GM12878 (cell line): Measurements from ENCODE around the gene ACOT13. TPM values are rescaled to one million over a fixed set of nuclear protein-coding genes. Genes with fewer than 3 reads are reported as not detected.

ENCODE experiments used
- ATAC-seq: fragments of 200-7000 bp; cut with Tn5 transposase; 3 replicates; pipeline ENCODE4 v1.9.1; 2020; ENCODE audit warnings: mild to moderate bottlenecking, moderate library complexity
- BruUV-seq: library from RNA; stranded (reverse); fragments of 400-500 nt; replicated peaks from 2 replicates; lab custom pipeline; 2021; lab: Mats Ljungman, UMichigan
- CTCF ChIA-PET: fragments of 300-600 bp; sonication (Branson Sonifier 250); formaldehyde crosslinking; extraction: SDS; loops from one replicate; lab custom pipeline; 2021; ENCODE audit warnings: inconsistent platforms; lab: Yijun Ruan, JAX
- POLR2A ChIA-PET: fragments of 350-600 bp; formaldehyde crosslinking; extraction: SDS; loops from one replicate; lab custom pipeline; 2021; ENCODE audit warnings: inconsistent platforms; lab: Charles Lee
- RAD21 ChIA-PET: fragments of 300-600 bp; sonication (Branson Sonifier 250); formaldehyde crosslinking; loops from one replicate; lab custom pipeline; 2023; ENCODE audit warnings: antibody characterized with exemption; ENCODE audit not compliant: unreplicated experiment; lab: Charles Lee
- SMC1A ChIA-PET: fragments of 300-600 bp; sonication (Branson Sonifier 250); formaldehyde crosslinking; loops from one replicate; lab custom pipeline; 2023; ENCODE audit not compliant: unreplicated experiment, uncharacterized antibody; lab: Charles Lee
- DNase-seq: peaks from one replicate; pipeline ENCODE4 v3.0.0-alpha.2; 2011; ENCODE audit warnings: low read depth, low spot score
- FAIRE-seq: peaks from 3 replicates; lab custom pipeline; 2011; peaks lifted over from hg19 to GRCh38; lab: Jason Lieb, UNC
- H2AFZ ChIP-seq: 2 replicates; pipeline ENCODE4 v1.6.0; 2011; ENCODE audit warnings: low read depth, low read length, control low read depth; ENCODE audit not compliant: control insufficient read depth
- H3K27ac ChIP-seq: 2 replicates; pipeline ENCODE4 v1.5.1; 2011; ENCODE audit warnings: control low read depth; ENCODE audit not compliant: control insufficient read depth, insufficient read depth
- H3K27me3 ChIP-seq, 2 experiments: replicated peaks in 1 of 2; 2 replicates each; pipeline versions ENCODE4 v1.6.0 to v1.6.1; 2011; ENCODE audit warnings: low read length in 1 of 2; ENCODE audit not compliant: control insufficient read depth in 2 of 2, insufficient read depth in 2 of 2
- H3K36me3 ChIP-seq, 2 experiments: 2 replicates each; pipeline ENCODE4 v1.5.1; 2011; ENCODE audit warnings: low read length in 1 of 2; ENCODE audit not compliant: control insufficient read depth in 2 of 2, insufficient read depth in 2 of 2
- H3K4me1 ChIP-seq: 2 replicates; pipeline ENCODE4 v1.6.1; 2011; ENCODE audit warnings: mild to moderate bottlenecking, low read length, moderate library complexity, mixed read lengths; ENCODE audit not compliant: control insufficient read depth, insufficient read depth
- H3K4me2 ChIP-seq: 2 replicates; pipeline ENCODE4 v1.6.0; 2011; ENCODE audit warnings: control low read depth; ENCODE audit not compliant: control insufficient read depth, insufficient read depth
- H3K4me3 ChIP-seq: fragments of 200-600 bp; sonication (generic); 2 replicates; pipeline ENCODE4 v1.5.1; 2016
- H3K79me2 ChIP-seq: 2 replicates; pipeline ENCODE4 v1.6.0; 2011; ENCODE audit warnings: low read length; ENCODE audit not compliant: control insufficient read depth, insufficient read depth
- H3K9ac ChIP-seq: 2 replicates; pipeline ENCODE4 v1.8.0; 2011; ENCODE audit warnings: low read length, control low read depth, mixed read lengths; ENCODE audit not compliant: control insufficient read depth, insufficient read depth
- H3K9me3 ChIP-seq: replicated peaks from 3 replicates; pipeline ENCODE4 v1.5.1; 2011; ENCODE audit warnings: mild to moderate bottlenecking, low read length; ENCODE audit not compliant: control insufficient read depth, insufficient read depth
- H4K20me1 ChIP-seq: 2 replicates; pipeline ENCODE4 v1.6.0; 2011; ENCODE audit not compliant: control insufficient read depth, insufficient read depth
- ATF7 ChIP-seq: fragments of 450-650 bp; IDR thresholded peaks from 2 replicates; pipeline ENCODE4 v1.6.1; 2016; ENCODE audit warnings: low read depth, mild to moderate bottlenecking
- CEBPB ChIP-seq, 2 experiments: fragments of 150-350 bp in 1 of 2; IDR thresholded peaks; 2 replicates each; pipeline ENCODE4 v1.6.1; 2012 to 2014; ENCODE audit warnings: low read depth in 2 of 2, low read length in 2 of 2, borderline replicate concordance in 1 of 2, inconsistent platforms in 1 of 2
- CHD4 ChIP-seq: fragments of 200-600 bp; sonication (generic); IDR thresholded peaks from 2 replicates; pipeline ENCODE4 v1.6.1; 2016; ENCODE audit warnings: mild to moderate bottlenecking
- CREM ChIP-seq: IDR thresholded peaks from 2 replicates; pipeline ENCODE4 v1.6.1; 2014; ENCODE audit warnings: antibody characterized with exemption, low read depth
- EP300 ChIP-seq, 2 experiments: fragments of 150-350 bp in 1 of 2; IDR thresholded peaks; 2 replicates each; pipeline ENCODE4 v1.6.1; 2011 to 2012; ENCODE audit warnings: low read depth in 2 of 2, low read length in 2 of 2, borderline replicate concordance in 1 of 2, improper control_type of control experiment in 1 of 2, inconsistent platforms in 1 of 2; ENCODE audit not compliant: control insufficient read depth in 1 of 2
- KDM1A ChIP-seq: fragments of 200-600 bp; sonication (generic); IDR thresholded peaks from 2 replicates; pipeline ENCODE4 v1.6.1; 2016; ENCODE audit warnings: borderline replicate concordance
- MEF2A ChIP-seq: IDR thresholded peaks from 2 replicates; pipeline ENCODE4 v1.6.1; 2011; ENCODE audit warnings: low read depth, mild to moderate bottlenecking, low read length, moderate library complexity; ENCODE audit not compliant: insufficient read depth
- MTA2 ChIP-seq: fragments of 450-650 bp; IDR thresholded peaks from 2 replicates; pipeline ENCODE4 v1.6.1; 2016; ENCODE audit warnings: low read depth, mild to moderate bottlenecking, moderate library complexity
- NFIC ChIP-seq: IDR thresholded peaks from 2 replicates; pipeline ENCODE4 v1.6.1; 2012; ENCODE audit warnings: low read depth, mild to moderate bottlenecking, inconsistent platforms, low read length, moderate library complexity
- SIX5 ChIP-seq: IDR thresholded peaks from 2 replicates; pipeline ENCODE4 v1.6.1; 2011; ENCODE audit warnings: mild to moderate bottlenecking, low read depth, low read length, moderate library complexity; ENCODE audit not compliant: severe bottlenecking
- SPI1 ChIP-seq: IDR thresholded peaks from 2 replicates; pipeline ENCODE4 v1.6.1; 2011; ENCODE audit warnings: low read depth, mild to moderate bottlenecking, low read length, moderate library complexity, borderline replicate concordance; ENCODE audit not compliant: insufficient read depth
- ZBED1 ChIP-seq: IDR thresholded peaks from 2 replicates; pipeline ENCODE4 v1.6.1; 2016; ENCODE audit warnings: borderline replicate concordance
- ZNF217 ChIP-seq: fragments of 450-650 bp; IDR thresholded peaks from 2 replicates; pipeline ENCODE4 v1.6.1; 2017; ENCODE audit warnings: antibody characterized with exemption, mild to moderate bottlenecking
- ZNF384 ChIP-seq: IDR thresholded peaks from 2 replicates; pipeline ENCODE4 v1.6.1; 2012; ENCODE audit warnings: low read depth, mild to moderate bottlenecking, low read length, improper control_type of control experiment, borderline replicate concordance
- whole genome bisulfite sequencing: methylation state at CpG from one replicate; pipeline ENCODE4 v1.1.6; 2016; ENCODE audit warnings: low lambda C conversion rate; ENCODE audit not compliant: insufficient replicate concordance, insufficient coverage; ENCODE audit errors: missing lambda C conversion rate; 5-methylcytosine and 5-hydroxymethylcytosine counted together
- in situ Hi-C: fragments of 300-500 bp; cut with MboI; formaldehyde crosslinking; loops from 9 replicates; pipeline ENCODE4 v1.14.3; 2018; ENCODE audit warnings: mixed read lengths
- intact Hi-C: fragments of 100-400 bp; cut with micrococcal nuclease; formaldehyde crosslinking; loops from one replicate; pipeline ENCODE4 v1.14.2; 2022; ENCODE audit not compliant: unreplicated experiment
- polyA plus RNA-seq, 11 experiments: library from polyadenylated mRNA; depleted of rRNA in 4 of 11; unstranded in 6 of 11; stranded (reverse) in 5 of 11; fragments of >200 nt; fragmentation: Nextera tagmentation in 4 of 11; fragmentation: Illumina TruSeq in 1 of 11; extraction: Ambion mirVana in 4 of 11; extraction: Trizol in 1 of 11; gene quantifications; 1 replicate in 1 of 11; 2 replicates in 10 of 11; pipeline versions ENCODE4 v1.2.1 to v1.2.3, GENCODE V29; 2011 to 2016; ENCODE audit warnings: inconsistent platforms in 2 of 11, missing spikeins in 2 of 11, low read depth in 1 of 11
- total RNA-seq, 4 experiments: library from RNA; depleted of rRNA in 3 of 4; stranded (reverse); fragments of >200 nt in 3 of 4; fragmentation: Illumina TruSeq in 1 of 4; extraction: Trizol in 1 of 4; gene quantifications; 2 replicates each; pipeline versions ENCODE4 v1.2.1 to v1.2.3, GENCODE V29; 2013 to 2021
- TF ChIP-seq, protein P1 (sequence below): IDR thresholded peaks from 2 replicates; pipeline ENCODE4 v1.6.1; 2011; ENCODE audit warnings: mild to moderate bottlenecking, low read depth, low read length, moderate library complexity; ENCODE audit not compliant: insufficient replicate concordance
- TF ChIP-seq, protein P2 (sequence below): IDR thresholded peaks from 2 replicates; pipeline ENCODE4 v1.6.1; 2012; ENCODE audit warnings: low read length, inconsistent platforms
- TF ChIP-seq, protein P3 (sequence below): fragments of 450-650 bp; IDR thresholded peaks from 2 replicates; pipeline ENCODE4 v1.6.1; 2016; ENCODE audit warnings: mild to moderate bottlenecking, moderate library complexity, borderline replicate concordance

The ACOT13 gene
- total and polyA plus RNA-seq, 10 of the 15 experiments (the other 5 are each of a cell fraction or from before 2014, with no cell fraction given), result 6.0 to 60.6 (median 36.6) TPM

DNA sequence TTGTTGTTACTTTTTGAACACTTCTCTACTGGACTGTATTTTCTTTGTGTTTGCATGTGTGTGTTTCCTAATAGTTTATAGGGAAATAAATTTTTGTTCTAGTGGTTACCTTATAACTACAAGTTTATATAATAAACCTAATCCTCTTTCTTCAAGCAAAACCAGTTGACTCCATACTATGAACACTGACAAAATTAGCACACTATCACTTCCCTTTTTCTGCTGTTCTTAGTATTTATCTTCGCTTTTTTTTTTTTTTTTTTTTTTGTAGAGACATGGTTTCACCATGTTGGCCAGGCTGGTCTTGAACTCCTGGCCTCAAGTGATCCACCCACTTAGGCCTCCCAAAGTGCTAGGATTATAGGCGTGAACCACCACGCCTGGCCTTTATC, 77.1 kb downstream of the ACOT13 start:
- ChIA-PET SMC1A (interaction anchor here (0.9 to 1.7 kb wide), 5 partner anchors 18 to 276 kb away, joined by 3 to 17 read pairs (median 4); no protein-coding TSS in a partner anchor), CTCF (interaction anchor here (0.9 to 1.5 kb wide), 4 partner anchors 25 to 248 kb away, joined by 3 to 5 read pairs (median 4); partner anchors contain the start of gene C6orf62)
- no TSS peak for BruUV-seq
- TF ChIP-seq ATF7 (no peak), NFIC (peak; percentile 12; the same call in 1 of the 2 replicates), ZBED1 (no peak), MTA2 (peak; percentile 43; the same call in 1 of the 2 replicates), CHD4 (no peak), EP300 (IDR thresholded peaks at IDR 0.05; ENCODE audit: borderline replicate concordance in 1 of 2, control insufficient read depth in 1 of 2, low read depth in 2 of 2, low read length in 2 of 2) (0 out of 4 replicates have a peak, but pooled peaks of 1 of the 2 experiments have one; percentile 13), CEBPB (IDR thresholded peaks at IDR 0.05; ENCODE audit: borderline replicate concordance in 1 of 2, low read depth in 2 of 2, low read length in 2 of 2) (0 out of 4 replicates have a peak, but pooled peaks of 1 of the 2 experiments have one; percentile 28), SPI1 (peak; percentile 91), SIX5 (no peak), MEF2A (peak; percentile 86), CREM (no peak), KDM1A (no peak), ZNF384 (peak; percentile 91), ZNF217 (0 out of 2 replicates have a peak, but pooled peaks have one; percentile 27)
- TF ChIP-seq, protein P1, sequence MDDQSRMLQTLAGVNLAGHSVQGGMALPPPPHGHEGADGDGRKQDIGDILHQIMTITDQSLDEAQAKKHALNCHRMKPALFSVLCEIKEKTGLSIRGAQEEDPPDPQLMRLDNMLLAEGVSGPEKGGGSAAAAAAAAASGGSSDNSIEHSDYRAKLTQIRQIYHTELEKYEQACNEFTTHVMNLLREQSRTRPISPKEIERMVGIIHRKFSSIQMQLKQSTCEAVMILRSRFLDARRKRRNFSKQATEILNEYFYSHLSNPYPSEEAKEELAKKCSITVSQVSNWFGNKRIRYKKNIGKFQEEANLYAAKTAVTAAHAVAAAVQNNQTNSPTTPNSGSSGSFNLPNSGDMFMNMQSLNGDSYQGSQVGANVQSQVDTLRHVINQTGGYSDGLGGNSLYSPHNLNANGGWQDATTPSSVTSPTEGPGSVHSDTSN, result no peak
- TF ChIP-seq, protein P2, sequence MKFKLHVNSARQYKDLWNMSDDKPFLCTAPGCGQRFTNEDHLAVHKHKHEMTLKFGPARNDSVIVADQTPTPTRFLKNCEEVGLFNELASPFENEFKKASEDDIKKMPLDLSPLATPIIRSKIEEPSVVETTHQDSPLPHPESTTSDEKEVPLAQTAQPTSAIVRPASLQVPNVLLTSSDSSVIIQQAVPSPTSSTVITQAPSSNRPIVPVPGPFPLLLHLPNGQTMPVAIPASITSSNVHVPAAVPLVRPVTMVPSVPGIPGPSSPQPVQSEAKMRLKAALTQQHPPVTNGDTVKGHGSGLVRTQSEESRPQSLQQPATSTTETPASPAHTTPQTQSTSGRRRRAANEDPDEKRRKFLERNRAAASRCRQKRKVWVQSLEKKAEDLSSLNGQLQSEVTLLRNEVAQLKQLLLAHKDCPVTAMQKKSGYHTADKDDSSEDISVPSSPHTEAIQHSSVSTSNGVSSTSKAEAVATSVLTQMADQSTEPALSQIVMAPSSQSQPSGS, result peak; percentile 21; the same call in 1 of the 2 replicates
- TF ChIP-seq, protein P3, sequence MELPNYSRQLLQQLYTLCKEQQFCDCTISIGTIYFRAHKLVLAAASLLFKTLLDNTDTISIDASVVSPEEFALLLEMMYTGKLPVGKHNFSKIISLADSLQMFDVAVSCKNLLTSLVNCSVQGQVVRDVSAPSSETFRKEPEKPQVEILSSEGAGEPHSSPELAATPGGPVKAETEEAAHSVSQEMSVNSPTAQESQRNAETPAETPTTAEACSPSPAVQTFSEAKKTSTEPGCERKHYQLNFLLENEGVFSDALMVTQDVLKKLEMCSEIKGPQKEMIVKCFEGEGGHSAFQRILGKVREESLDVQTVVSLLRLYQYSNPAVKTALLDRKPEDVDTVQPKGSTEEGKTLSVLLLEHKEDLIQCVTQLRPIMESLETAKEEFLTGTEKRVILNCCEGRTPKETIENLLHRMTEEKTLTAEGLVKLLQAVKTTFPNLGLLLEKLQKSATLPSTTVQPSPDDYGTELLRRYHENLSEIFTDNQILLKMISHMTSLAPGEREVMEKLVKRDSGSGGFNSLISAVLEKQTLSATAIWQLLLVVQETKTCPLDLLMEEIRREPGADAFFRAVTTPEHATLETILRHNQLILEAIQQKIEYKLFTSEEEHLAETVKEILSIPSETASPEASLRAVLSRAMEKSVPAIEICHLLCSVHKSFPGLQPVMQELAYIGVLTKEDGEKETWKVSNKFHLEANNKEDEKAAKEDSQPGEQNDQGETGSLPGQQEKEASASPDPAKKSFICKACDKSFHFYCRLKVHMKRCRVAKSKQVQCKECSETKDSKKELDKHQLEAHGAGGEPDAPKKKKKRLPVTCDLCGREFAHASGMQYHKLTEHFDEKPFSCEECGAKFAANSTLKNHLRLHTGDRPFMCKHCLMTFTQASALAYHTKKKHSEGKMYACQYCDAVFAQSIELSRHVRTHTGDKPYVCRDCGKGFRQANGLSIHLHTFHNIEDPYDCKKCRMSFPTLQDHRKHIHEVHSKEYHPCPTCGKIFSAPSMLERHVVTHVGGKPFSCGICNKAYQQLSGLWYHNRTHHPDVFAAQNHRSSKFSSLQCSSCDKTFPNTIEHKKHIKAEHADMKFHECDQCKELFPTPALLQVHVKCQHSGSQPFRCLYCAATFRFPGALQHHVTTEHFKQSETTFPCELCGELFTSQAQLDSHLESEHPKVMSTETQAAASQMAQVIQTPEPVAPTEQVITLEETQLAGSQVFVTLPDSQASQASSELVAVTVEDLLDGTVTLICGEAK, result no peak

More for the DNA sequence above, 77.1 kb downstream of the ACOT13 start:
- no peaks in the 10 kb centered on the region for H3K36me3 ChIP-seq
- peak overlapping the region; percentile 73 for H3K4me2 ChIP-seq
- no peak for FAIRE-seq
- peak overlapping the region; percentile 66; the same call in 1 of the 2 replicates for H2AFZ ChIP-seq
- peak; percentile 40 for DNase-seq
- no peaks in the 10 kb centered on the region for H3K79me2 ChIP-seq
- intact Hi-C loops, result loop anchor here (1.0 to 2.0 kb wide), 2 partner anchors 23 to 31 kb away; partner anchors contain the start of gene GMNN
- WGBS, result 2% methylated on average over 3 of the region's 3 CpGs
- H3K27ac ChIP-seq, result peak overlapping the region; percentile 71
- RAD21 ChIA-PET, result interaction anchor here (1.0 to 1.9 kb wide), 4 partner anchors 22 to 162 kb away, joined by 3 to 12 read pairs (median 8); partner anchors contain the start of gene C6orf62
- in situ Hi-C loops, result no loop called here
- H3K9me3 ChIP-seq, result no peaks in the 10 kb centered on the region
- H3K9ac ChIP-seq, result 0 out of 2 replicates have a peak overlapping the region, but pooled peaks have one; percentile 5
- H3K27me3 ChIP-seq, result no peaks in the 10 kb centered on the region
- peaks cover 17% of the 10 kb centered on the region for H3K4me1 ChIP-seq
- POLR2A ChIA-PET, result interaction anchor here (1.7 kb wide), 1 partner anchor 22 kb away, joined by 17 read pairs; no protein-coding TSS in a partner anchor
- no peak overlapping the region for H3K4me3 ChIP-seq
- ATAC-seq, result peak; percentile 80
- H4K20me1 ChIP-seq, result no peaks in the 10 kb centered on the region
